Keratinocyte (primary cell): ENCODE results near the gene SRGAP3. TPM values are rescaled to one million over a fixed set of nuclear protein-coding genes. Genes with fewer than 3 reads are reported as not detected.
A peak's percentile ranks its signal among the peaks of the same experiment; 100 is the strongest.

Source experiments
- DNase-seq: peaks from one replicate; pipeline ENCODE4 v3.0.0-alpha.2; 2011; ENCODE audit warnings: low read depth, missing footprints, low spot score
- FAIRE-seq: peaks from 2 replicates; lab custom pipeline; 2011; peaks lifted over from hg19 to GRCh38; lab: Jason Lieb, UNC
- H2AFZ ChIP-seq: 2 replicates; pipeline ENCODE4 v1.6.0; 2012; ENCODE audit warnings: low read length, control low read depth, inconsistent platforms; ENCODE audit not compliant: control insufficient read depth
- H3K27ac ChIP-seq: 2 replicates; pipeline ENCODE4 v1.5.1; 2011; ENCODE audit warnings: low read length; ENCODE audit not compliant: control insufficient read depth, insufficient read depth
- H3K27me3 ChIP-seq: 3 replicates; pipeline ENCODE4 v1.6.0; 2011; ENCODE audit warnings: low read length; ENCODE audit not compliant: control insufficient read depth, insufficient read depth; ENCODE audit errors: extremely low read depth
- H3K36me3 ChIP-seq, 2 experiments: 2 replicates in 1 of 2; 3 replicates in 1 of 2; pipeline ENCODE4 v1.5.1; 2011; ENCODE audit warnings: low read length in 2 of 2, mild to moderate bottlenecking in 1 of 2; ENCODE audit not compliant: control insufficient read depth in 2 of 2, insufficient read depth in 2 of 2; ENCODE audit errors: extremely low read depth in 1 of 2
- H3K4me1 ChIP-seq: 3 replicates; pipeline ENCODE4 v1.5.1; 2011; ENCODE audit warnings: low read length; ENCODE audit not compliant: control insufficient read depth, insufficient read depth; ENCODE audit errors: extremely low read depth
- H3K4me2 ChIP-seq: 3 replicates; pipeline ENCODE4 v1.6.0; 2011; ENCODE audit warnings: low read depth, low read length; ENCODE audit not compliant: control insufficient read depth, insufficient read depth; ENCODE audit errors: extremely low read depth
- H3K4me3 ChIP-seq, 3 experiments: fragments of 200-600 bp in 1 of 3; sonication (generic) in 1 of 3; 2 replicates in 2 of 3; 3 replicates in 1 of 3; pipeline ENCODE4 v1.5.1; 2011 to 2016; ENCODE audit warnings: low read length in 3 of 3, mild to moderate bottlenecking in 3 of 3, control low read depth in 2 of 3, inconsistent platforms in 1 of 3, low read depth in 1 of 3, mixed read lengths in 1 of 3, mixed run types in 1 of 3, moderate library complexity in 1 of 3; ENCODE audit not compliant: control insufficient read depth in 2 of 3, insufficient read depth in 2 of 3; ENCODE audit errors: extremely low read depth in 1 of 3
- H3K79me2 ChIP-seq: 2 replicates; pipeline ENCODE4 v1.6.0; 2012; ENCODE audit warnings: low read length; ENCODE audit not compliant: control insufficient read depth, insufficient read depth
- H3K9ac ChIP-seq: 3 replicates; pipeline ENCODE4 v1.6.0; 2011; ENCODE audit warnings: low read length; ENCODE audit not compliant: control insufficient read depth, insufficient read depth; ENCODE audit errors: extremely low read depth
- H3K9me1 ChIP-seq: 3 replicates; pipeline ENCODE4 v1.6.0; 2011; ENCODE audit warnings: low read length; ENCODE audit not compliant: control insufficient read depth, insufficient read depth; ENCODE audit errors: extremely low read depth
- H3K9me3 ChIP-seq: 2 replicates; pipeline ENCODE4 v1.5.1; 2012; ENCODE audit warnings: low read depth, low read length; ENCODE audit not compliant: control insufficient read depth
- H4K20me1 ChIP-seq: 3 replicates; pipeline ENCODE4 v1.6.0; 2011; ENCODE audit warnings: low read length; ENCODE audit not compliant: control insufficient read depth, insufficient read depth; ENCODE audit errors: extremely low read depth
- EZH2 ChIP-seq: IDR thresholded peaks from one replicate; pipeline ENCODE4 v1.6.1; 2012; ENCODE audit warnings: inconsistent platforms, mild to moderate bottlenecking, low read length, moderate library complexity
- dilution Hi-C: fragments of 300-500 bp; cut with MboI; formaldehyde crosslinking; loops from one replicate; pipeline ENCODE4 v1.7.0; 2020; ENCODE audit warnings: low sequenced_read_pairs; ENCODE audit not compliant: extremely low pct_ligation_motif_present
- polyA plus RNA-seq, 5 experiments: library from polyadenylated mRNA; depleted of rRNA in 3 of 5; stranded (reverse) in 3 of 5; stranded (forward) in 1 of 5; unstranded in 1 of 5; fragments of >200 nt; gene quantifications; 1 replicate in 1 of 5; 2 replicates in 3 of 5; 3 replicates in 1 of 5; pipeline versions ENCODE4 v1.2.1 to v1.2.3, GENCODE V29; 2011 to 2012; ENCODE audit warnings: missing spikeins in 2 of 5, low read depth in 1 of 5, low replicate concordance in 1 of 5
- TF ChIP-seq, protein P1 (sequence below), 3 experiments: IDR thresholded peaks in 1 of 3; conservative IDR thresholded peaks in 1 of 3; optimal IDR thresholded peaks in 1 of 3; 2 replicates in 2 of 3; 3 replicates in 1 of 3; pipeline versions ENCODE3 to v1.5.1; 2011; ENCODE audit warnings: low read length in 3 of 3, mild to moderate bottlenecking in 3 of 3, moderate library complexity in 2 of 3, control low read depth in 1 of 3, inconsistent platforms in 1 of 3; ENCODE audit not compliant: insufficient read depth in 2 of 3; ENCODE audit errors: extremely low read depth in 1 of 3

The SRGAP3 gene
- polyA plus RNA-seq, 1 donor (not counting 4 experiments of a cell fraction or from before 2014, with no cell fraction given) = 7.2 TPM

GRCh38 chr3:9151240-9151639 is 98.2 kb downstream of the SRGAP3 start:
- TF ChIP-seq EZH2 = no peak
- TF ChIP-seq, protein P1, sequence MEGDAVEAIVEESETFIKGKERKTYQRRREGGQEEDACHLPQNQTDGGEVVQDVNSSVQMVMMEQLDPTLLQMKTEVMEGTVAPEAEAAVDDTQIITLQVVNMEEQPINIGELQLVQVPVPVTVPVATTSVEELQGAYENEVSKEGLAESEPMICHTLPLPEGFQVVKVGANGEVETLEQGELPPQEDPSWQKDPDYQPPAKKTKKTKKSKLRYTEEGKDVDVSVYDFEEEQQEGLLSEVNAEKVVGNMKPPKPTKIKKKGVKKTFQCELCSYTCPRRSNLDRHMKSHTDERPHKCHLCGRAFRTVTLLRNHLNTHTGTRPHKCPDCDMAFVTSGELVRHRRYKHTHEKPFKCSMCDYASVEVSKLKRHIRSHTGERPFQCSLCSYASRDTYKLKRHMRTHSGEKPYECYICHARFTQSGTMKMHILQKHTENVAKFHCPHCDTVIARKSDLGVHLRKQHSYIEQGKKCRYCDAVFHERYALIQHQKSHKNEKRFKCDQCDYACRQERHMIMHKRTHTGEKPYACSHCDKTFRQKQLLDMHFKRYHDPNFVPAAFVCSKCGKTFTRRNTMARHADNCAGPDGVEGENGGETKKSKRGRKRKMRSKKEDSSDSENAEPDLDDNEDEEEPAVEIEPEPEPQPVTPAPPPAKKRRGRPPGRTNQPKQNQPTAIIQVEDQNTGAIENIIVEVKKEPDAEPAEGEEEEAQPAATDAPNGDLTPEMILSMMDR (optimal IDR thresholded peaks at IDR 0.05 in 1 of 3, IDR thresholded peaks at IDR 0.05 in 1 of 3, conservative IDR thresholded peaks at IDR 0.05 in 1 of 3; ENCODE audit: extremely low read depth in 1 of 3, insufficient read depth in 2 of 3, low read length in 3 of 3) = no peak
- dilution Hi-C loops = no loop called here
- Histone ChIP-seq H3K9me3 (peaks cover 7% of the 10 kb centered on the region), H4K20me1 (no peaks in the 10 kb centered on the region), H3K9me1 (no peaks in the 10 kb centered on the region), H3K4me3 (no peak overlapping the region), H3K79me2 (no peaks in the 10 kb centered on the region), H2AFZ (no peak overlapping the region), H3K9ac (no peak overlapping the region), H3K4me2 (no peak overlapping the region), H3K27me3 (no peaks in the 10 kb centered on the region), H3K36me3 (no peaks in the 10 kb centered on the region), H3K27ac (no peak overlapping the region), H3K4me1 (peaks cover 6% of the 10 kb centered on the region)
- no peak for FAIRE-seq
- no peak for DNase-seq

DNA sequence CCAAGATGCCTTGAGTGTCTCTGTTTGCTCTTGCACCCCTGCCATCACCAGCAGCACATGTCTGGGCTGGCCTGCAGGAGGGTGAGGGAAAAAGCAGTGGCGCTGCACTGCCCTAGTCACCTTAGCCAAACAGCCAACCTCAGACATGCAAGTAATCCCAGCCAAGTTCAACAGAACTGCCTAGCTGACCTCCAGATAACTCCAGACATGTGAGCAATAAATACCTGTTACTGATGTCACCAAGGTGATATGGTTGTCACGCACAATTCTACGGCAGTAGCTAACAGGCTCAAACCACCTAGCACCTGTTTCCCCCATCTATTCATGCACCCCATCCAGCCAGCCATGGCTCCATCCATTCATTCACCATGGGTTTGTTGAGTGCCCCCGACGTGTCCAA is 99.9 kb downstream of the SRGAP3 start:
- H3K27ac ChIP-seq = no peak overlapping the region

More for the DNA sequence above, 99.9 kb downstream of the SRGAP3 start:
- H3K9ac ChIP-seq = no peak overlapping the region
- no peaks in the 10 kb centered on the region for H4K20me1 ChIP-seq
- H3K4me2 ChIP-seq = peak overlapping the region; percentile 6
- H3K36me3 ChIP-seq = no peaks in the 10 kb centered on the region
- no peak overlapping the region for H2AFZ ChIP-seq
- FAIRE-seq (peak; percentile 26), DNase-seq (no peak)
- no peak overlapping the region for H3K4me3 ChIP-seq
- H3K9me3 ChIP-seq = peaks cover 7% of the 10 kb centered on the region
- no peaks in the 10 kb centered on the region for H3K9me1 ChIP-seq
- peaks cover 6% of the 10 kb centered on the region for H3K4me1 ChIP-seq
- dilution Hi-C loops = no loop called here
- no peak for TF ChIP-seq EZH2
- TF ChIP-seq, protein P1 (optimal IDR thresholded peaks at IDR 0.05 in 1 of 3, IDR thresholded peaks at IDR 0.05 in 1 of 3, conservative IDR thresholded peaks at IDR 0.05 in 1 of 3; ENCODE audit: extremely low read depth in 1 of 3, insufficient read depth in 2 of 3, low read length in 3 of 3) = no peak
- no peaks in the 10 kb centered on the region for H3K27me3 ChIP-seq
- no peaks in the 10 kb centered on the region for H3K79me2 ChIP-seq
